HUES6 (cell line): Measurements from ENCODE around the gene CDK4.

Experiments
- H3K27ac ChIP-seq: 2 replicates; pipeline ENCODE4 v1.7.0; 2013; ENCODE audit warnings: low read depth, mild to moderate bottlenecking, low read length, inconsistent platforms
- H3K27me3 ChIP-seq: 2 replicates; pipeline ENCODE4 v1.6.1; 2013; ENCODE audit warnings: low read length; ENCODE audit not compliant: control insufficient read depth, insufficient read depth
- H3K36me3 ChIP-seq: 2 replicates; pipeline ENCODE4 v1.6.1; 2013; ENCODE audit warnings: low read length; ENCODE audit not compliant: control insufficient read depth, insufficient read depth
- H3K4me1 ChIP-seq: 2 replicates; pipeline ENCODE4 v1.6.1; 2013; ENCODE audit warnings: low read length; ENCODE audit not compliant: control insufficient read depth, insufficient read depth
- H3K4me3 ChIP-seq: 2 replicates; pipeline ENCODE4 v1.5.1; 2013; ENCODE audit warnings: low read depth, low read length
- H3K9ac ChIP-seq: one replicate; pipeline ENCODE4 v1.6.1; 2013; ENCODE audit warnings: mild to moderate bottlenecking, low read length
- H3K9me3 ChIP-seq: 2 replicates; pipeline ENCODE4 v1.6.1; 2013; ENCODE audit warnings: low read depth, low read length; ENCODE audit not compliant: control insufficient read depth, insufficient read depth

CDK4 gene

GRCh38 chr12:57712701-57713100, 39.4 kb downstream of the CDK4 start:
- H3K9me3 ChIP-seq = no peaks in the 10 kb centered on the region
- peaks cover 14% of the 10 kb centered on the region for H3K36me3 ChIP-seq
- no peak overlapping the region for H3K9ac ChIP-seq

DNA sequence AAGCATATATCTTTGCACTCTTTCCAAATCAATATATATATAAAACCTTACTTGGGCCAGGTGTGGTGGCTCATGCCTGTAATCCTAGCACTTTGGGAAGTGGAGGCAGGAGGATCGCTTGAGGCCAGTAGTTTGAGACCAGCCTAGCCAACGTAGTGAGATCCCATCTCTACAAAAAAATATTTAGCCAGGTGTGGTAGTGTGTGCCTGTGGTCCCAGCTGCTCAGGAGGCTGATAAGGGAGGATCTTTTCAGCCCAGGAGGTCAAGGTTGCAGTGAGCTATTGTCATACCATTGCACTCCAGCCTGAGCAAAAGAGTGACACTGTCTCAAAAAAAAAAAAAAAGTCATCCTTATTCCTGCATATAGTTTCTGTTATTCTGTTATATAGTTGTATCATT, 43.8 kb downstream of the CDK4 start:
- Histone ChIP-seq H3K4me1 (no peaks in the 10 kb centered on the region), H3K4me3 (no peak overlapping the region), H3K9me3 (peaks cover 4% of the 10 kb centered on the region; the same call in 1 of the 2 replicates), H3K36me3 (no peaks in the 10 kb centered on the region), H3K27me3 (no peaks in the 10 kb centered on the region), H3K27ac (no peak overlapping the region), H3K9ac (no peak overlapping the region)

More at GRCh38 chr12:57712701-57713100, 39.4 kb downstream of the CDK4 start:
- no peaks in the 10 kb centered on the region for H3K4me1 ChIP-seq
- H3K27ac ChIP-seq = no peak overlapping the region
- no peaks in the 10 kb centered on the region for H3K27me3 ChIP-seq
- H3K4me3 ChIP-seq = no peak overlapping the region

DNA sequence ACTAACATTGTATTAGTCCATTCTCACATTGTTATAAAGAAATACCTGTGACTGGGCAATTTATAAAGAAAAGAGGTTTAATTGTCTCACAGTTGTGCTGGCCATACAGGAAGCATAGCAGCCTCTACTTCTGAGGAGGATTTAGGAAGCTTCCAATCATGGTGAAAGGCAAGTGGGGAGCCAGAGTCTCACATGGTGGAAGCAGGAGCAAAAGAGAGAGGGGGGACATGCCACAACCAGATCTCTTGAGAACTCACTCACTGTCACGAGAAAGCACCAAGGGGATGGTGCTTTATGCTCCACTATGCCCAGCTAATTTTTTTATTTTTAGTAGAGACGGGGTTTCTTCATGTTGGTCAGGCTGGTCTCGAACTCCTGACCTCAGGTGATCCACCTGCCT, 44.9 kb downstream of the CDK4 start:
- Histone ChIP-seq H3K9me3 (peaks cover 4% of the 10 kb centered on the region; the same call in 1 of the 2 replicates), H3K27me3 (no peaks in the 10 kb centered on the region), H3K36me3 (no peaks in the 10 kb centered on the region), H3K4me3 (no peak overlapping the region), H3K9ac (no peak overlapping the region), H3K4me1 (no peaks in the 10 kb centered on the region), H3K27ac (no peak overlapping the region)

GRCh38 chr12:57700317-57700716, 51.8 kb downstream of the CDK4 start:
- peaks cover 24% of the 10 kb centered on the region; the same call in 1 of the 2 replicates for H3K36me3 ChIP-seq
- no peak overlapping the region for H3K9ac ChIP-seq
- no peak overlapping the region for H3K27ac ChIP-seq
- no peaks in the 10 kb centered on the region for H3K27me3 ChIP-seq
- H3K9me3 ChIP-seq = peaks cover 4% of the 10 kb centered on the region; the same call in 1 of the 2 replicates
- H3K4me3 ChIP-seq = no peak overlapping the region
- H3K4me1 ChIP-seq = no peaks in the 10 kb centered on the region

GRCh38 chr12:57698414-57698813, 53.7 kb downstream of the CDK4 start:
- H3K36me3 ChIP-seq = peaks cover 24% of the 10 kb centered on the region; the same call in 1 of the 2 replicates

More at GRCh38 chr12:57698414-57698813, 53.7 kb downstream of the CDK4 start:
- Histone ChIP-seq H3K9ac (no peak overlapping the region), H3K27ac (no peak overlapping the region), H3K4me3 (no peak overlapping the region), H3K27me3 (no peaks in the 10 kb centered on the region), H3K9me3 (no peaks in the 10 kb centered on the region), H3K4me1 (no peaks in the 10 kb centered on the region)
